ENCODE data around the gene TRIO.
"Not testable (repeated sequence)": the region's sequence is repeated elsewhere in the genome, so short reads cannot be mapped to it uniquely, and the experiment has no call there.

TRIO gene

DNA sequence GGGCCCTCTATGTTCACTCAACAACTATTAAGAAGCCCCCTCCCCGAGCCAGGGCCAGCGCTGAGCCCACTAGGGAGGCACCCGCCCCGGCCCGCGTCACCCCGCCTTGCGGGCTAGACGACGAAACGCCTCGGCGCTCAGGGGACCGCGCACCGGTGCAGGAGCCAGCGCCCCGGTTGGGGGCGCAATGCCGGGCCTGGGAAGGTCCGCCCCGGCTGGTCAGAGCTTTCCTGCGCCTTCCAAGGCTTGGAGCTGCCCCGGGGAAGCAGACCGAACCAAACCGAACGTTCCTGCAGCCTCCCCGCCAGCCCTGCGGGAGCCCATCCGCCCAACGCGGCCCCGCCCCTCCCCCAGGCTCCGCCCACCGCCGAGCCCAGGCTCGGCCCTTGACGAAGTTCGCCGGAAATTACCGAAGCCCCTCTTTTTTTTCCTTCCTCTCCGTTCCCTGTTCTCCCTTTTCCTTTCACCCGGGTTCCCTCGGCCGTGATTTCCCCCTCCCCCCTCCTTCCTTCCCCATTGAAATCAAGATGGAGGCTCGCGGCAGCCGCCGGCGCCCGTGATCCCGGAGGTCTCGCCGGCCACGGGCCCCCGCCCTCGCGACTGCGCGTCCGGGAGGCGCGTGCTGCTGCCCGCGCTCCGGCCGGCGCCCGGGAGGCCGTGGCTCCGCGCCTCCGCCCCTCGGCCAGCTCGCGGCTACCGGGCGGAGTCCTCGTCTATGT lies at the start of gene TRIO:
TSS of gene TRIO (plus strand) at position 516 of the 719 bp plus-strand sequence. CDS start 384 bp downstream, outside the sequence.
- peak; percentile 95 for DNase-seq (ENCODE audit: low spot score)

DNA sequence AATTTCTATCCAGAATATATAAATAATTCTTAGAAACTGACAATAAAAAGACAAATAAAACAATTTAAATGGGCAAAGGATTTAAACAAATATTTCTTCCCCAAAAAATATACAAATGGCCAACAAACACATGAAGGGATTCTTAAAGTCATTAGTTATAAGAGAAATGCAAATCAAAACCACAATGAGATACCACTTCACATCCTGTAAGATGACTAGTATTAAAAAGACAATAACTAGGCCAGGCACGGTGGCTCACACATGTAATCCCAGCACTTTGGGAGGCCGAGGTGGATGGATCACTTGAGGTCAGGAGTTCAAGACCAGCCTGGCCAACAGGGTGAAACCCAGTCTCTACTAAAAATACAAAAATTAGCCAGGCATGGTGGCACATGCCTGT lies 45.8 kb upstream of the TRIO start:
- DNase-seq (ENCODE audit: low spot score), result not testable (repeated sequence)

DNA sequence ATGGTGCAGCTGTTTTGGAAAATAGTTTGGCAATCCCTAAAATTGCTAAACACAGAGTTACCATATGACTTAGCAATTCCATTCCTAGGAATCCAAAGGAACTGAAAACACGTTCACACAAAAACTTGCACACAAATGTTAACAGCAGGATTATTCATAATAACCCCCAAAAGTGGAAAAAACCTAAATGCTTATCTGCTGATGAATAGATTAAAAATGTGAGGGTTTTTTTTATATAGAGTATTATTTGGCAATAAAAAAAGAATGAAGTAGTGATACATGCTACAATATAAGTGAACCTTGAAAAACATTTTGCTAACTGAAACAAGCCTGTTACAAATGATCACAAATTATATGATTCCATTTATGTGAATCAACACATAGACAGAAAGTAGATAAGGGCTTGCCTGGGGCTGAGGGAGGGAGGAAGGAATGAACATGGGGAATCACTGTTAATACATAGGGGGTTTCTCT lies 45.1 kb upstream of the TRIO start:
- no peak for DNase-seq (ENCODE audit: low spot score)

DNA sequence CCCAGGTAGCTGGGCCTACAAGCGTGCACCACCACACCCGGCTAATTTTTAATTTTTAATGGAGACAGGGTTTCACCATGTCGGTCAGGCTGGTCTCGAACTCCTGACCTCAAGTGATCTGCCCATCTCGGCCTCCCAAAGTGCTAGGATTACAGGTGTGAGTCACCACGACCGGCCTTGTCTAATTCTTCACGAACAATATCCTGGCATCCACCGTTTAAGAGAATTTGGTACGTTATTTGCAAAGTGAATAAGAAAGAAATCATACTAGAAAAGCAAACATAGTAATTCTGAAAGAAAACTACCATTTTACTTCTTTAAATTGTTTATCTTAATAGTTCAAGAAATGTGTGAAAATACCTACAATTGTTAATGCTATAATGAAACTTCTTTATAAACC lies 42.9 kb upstream of the TRIO start:
- no peak for DNase-seq (ENCODE audit: low spot score)

DNA sequence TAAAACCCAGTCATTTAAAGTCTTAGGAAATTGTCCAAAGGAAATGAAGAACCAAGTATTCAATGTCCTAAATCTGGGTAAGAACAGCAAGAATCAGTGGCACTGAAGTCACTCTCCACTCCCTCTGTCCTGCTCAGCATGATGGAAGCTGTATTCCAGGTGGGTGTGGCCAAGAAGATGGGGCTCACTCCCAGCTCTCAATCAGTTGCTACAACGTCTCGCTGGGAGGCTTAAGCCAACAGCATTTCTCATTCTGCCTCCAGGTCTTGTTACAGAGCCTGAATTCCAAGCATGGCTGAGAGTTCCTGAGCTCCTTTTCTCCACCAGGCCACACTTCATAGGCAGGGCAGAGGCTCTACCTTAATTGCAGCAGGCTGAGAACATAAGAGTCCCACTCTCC lies 41.2 kb upstream of the TRIO start:
- DNase-seq (ENCODE audit: low spot score), result peak; percentile 62

DNA sequence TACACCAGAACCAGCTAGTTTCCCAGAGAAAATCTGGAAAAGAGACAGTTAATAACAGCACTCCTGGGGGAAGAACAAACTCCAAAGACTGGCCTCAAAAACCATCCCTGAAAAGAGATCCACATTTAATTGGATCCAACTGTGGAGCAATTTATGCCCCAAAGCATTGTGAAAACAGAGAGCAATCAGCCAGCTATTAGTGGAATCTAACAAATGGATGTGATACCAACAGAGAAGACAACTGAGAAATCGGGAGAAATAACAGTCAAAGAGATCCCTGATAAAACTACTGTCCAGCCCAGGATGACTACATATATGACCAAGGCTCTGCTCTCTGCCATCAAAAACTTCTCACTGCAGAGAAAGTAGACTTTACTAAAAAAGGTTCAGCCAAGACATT lies 40.5 kb upstream of the TRIO start:
- no peak for DNase-seq (ENCODE audit: low spot score)

DNA sequence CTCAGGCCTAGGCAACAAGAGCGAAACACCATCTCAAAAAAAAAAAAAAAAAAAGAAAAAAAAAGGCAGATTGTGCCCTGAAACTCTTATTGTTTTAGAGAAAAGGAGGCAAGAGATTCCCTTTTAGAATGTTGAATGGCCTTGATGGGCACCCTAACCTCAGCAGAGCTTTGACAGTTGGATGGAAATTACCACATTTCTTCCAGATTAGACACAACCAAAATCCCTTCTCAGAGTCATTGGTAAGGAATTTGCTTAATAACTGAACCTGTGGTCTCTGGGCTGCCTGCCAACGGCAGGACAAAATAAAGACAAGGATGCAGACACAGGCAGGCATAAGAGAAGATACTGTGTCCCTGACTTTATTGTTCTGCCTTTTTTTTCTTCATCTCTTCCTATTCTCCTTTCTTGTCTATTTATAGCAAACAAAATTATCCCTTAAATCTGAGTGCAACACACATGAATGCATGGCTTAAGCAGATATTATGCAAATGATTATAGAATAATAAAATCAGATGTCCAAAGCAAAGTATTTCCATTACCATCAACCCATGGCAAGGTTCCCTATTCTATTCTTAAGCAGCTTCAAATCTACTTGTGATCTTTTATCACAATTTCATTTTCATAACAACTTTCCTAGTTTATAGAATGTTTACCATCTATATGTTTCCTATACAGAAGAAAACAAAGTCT lies 37.3 kb upstream of the TRIO start:
- no peak for DNase-seq (ENCODE audit: low spot score)

DNA sequence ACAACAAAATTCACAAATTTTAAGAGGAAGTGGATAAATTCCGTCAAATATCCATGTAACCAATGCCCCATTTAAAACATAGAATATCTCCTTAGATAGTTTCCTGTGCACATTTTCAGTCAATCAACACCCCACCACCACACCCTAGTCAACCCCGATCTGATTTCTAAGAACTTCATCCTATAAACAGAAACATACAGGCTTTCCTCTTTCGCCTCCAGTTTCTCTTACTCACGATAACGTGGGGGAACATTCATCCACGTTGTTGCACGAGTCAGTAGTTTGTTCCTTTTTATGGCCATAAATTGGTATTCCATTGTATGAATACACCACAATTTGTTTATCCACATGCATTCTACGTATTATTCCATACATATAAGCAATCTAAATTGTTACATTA lies 35.6 kb upstream of the TRIO start:
- DNase-seq (ENCODE audit: low spot score), result no peak

DNA sequence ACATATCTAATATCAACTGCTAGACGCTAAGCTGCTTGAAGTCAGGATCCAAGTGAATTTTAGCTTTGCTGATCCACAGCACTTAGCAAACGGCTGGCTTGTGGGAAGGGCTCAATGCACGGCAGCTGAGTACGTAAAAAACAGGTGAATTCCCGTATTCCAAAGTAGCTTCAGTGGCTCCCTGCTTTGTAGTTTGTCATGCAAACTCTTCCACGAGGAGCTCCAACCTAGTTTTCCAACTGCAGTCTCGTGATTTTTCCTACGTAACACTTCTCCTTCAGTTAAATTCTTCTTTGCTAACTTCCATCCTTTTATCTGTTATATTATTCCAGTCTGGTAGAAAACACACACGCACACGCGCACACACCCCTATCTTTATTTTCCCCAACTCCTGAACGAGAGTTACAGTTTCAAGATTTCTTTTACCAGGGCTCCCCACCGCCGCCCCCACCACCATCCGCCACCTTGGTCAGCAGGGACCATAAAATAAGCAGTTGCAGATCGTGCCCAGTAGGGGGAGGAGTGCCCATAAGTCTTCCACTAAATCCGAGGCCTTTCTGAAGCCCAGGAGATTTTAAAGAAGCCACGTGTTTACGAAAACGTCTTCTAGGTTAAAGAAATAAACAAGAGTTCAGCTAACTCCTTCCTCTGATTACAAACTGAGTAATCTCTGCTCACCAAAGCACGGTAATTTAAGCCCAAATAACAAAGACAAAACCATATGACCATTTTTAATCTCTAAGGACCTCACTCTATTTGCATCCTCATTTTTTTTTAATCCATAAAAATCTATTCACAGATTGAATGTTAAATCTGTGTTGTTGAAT lies 34.8 kb upstream of the TRIO start:
- DNase-seq (ENCODE audit: low spot score), result peak; percentile 61

DNA sequence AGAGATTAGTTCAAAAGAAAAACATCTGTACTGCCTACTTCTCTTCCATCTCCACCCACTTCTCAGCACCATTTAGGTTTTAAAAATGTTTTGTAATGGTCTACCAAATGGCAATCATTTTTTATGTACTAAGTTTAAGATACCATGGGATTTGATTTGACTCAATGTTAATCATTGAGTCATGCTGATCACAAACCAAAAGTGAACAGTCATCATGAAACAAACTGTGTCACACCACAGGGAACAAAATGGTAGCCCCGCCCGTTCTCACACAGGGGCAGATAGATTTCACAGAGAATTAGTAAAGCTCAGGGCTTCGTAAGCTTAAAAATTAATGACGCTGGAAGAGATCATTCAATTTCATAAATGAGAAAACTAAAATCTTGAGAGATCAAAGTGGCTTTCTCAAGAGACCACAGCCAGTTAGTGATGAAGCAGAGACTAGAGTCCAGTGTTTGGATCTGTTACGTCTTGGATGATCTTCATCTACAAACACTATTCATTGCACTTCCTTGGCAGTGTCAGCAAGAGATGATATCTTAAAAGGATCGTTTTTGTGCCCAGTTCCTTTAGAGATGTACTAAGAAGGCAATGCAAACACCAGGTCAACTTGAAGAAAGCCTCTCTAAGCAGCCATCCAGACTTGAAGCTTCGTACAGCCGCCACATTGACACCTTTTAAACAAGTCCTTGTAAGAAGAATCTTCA lies 33.9 kb upstream of the TRIO start:
- DNase-seq (ENCODE audit: low spot score), result no peak

DNA sequence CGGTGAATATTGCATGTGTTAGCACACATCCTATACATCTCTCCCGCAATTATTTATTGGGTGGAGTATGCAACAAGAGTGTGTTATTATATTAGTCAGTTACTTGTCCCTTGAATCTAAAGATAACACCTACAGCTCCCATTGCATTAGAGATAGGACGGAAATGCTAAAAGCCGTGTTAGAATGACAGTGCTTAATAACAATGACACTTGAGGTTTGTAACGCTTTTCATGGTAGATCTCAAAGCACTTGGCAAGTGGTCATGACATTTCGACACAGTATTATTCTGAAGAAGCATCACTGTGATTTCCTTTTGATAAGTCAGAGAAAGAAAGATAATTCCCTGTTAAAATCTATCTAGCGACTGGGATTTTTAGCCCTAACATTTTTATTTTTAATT lies 33.4 kb upstream of the TRIO start:
- DNase-seq (ENCODE audit: low spot score), result no peak

DNA sequence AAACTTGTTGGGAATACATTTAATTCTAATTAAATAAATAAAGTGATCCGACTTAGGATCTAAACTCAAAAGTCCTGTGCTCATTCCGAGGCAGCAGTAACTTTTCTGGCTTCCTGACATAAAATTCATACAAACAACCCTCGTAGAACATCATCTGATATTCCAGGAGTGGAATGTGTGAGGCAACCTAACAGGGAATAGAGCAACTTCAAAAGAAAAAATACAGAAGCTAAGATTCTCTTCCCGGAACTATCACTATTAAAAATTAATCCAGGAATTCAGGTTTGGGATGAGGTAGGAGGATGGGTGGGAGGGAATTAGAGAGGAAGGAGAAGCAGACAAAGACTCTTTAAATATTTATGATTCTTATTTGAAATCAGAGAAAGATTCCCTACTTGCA lies 32.9 kb upstream of the TRIO start:
- no peak for DNase-seq (ENCODE audit: low spot score)

DNA sequence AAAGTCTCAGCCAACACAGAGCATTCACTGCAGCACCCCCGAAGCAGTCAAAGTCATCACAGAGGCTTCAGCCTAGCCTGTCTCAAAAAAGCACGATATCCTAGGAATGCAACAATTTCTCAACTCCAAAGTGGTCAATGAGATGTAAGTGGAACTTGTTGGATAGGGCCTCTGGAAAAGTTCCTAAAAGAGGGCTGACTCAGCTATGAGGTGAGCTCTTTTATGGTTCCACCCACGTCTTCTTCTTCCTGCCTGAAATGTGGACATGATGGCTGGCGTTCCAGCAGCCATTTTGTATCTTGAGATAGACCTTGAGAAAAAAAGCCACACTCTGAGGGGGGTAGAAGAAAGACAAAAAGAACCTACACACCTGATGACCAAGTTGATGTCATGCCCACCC lies 32.5 kb upstream of the TRIO start:
- no peak for DNase-seq (ENCODE audit: low spot score)

DNA sequence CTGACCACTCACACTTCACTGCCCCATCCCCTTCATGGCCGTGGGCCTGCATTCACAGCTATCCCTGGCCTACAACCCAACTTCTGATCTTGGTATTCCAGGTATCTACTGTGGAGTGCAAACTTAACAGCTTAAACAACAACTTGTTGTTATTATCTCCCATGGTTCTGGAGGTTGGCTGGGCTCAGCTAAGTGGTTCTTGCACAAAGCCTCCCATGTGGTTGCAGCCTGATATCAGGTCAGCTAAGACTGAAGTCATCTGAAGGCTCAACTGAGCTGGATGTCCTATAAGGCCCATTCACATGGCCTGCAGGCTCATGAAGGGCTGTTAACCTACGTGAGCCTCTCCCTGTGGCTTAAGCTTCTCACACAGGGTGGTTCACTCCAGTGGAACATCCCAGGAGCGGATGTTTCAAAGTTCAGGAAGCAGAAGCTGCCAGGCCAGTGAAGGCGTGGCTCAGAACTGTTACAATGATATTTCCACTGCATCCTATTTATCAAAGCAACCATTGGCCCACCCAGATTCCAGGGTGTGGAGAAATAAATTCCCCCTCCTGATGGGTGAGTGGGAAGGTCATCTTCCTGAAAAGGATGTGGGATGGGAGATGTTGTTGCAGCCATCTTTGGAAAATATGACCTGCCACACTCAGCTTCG lies 30.0 kb upstream of the TRIO start:
- no peak for DNase-seq (ENCODE audit: low spot score)

DNA sequence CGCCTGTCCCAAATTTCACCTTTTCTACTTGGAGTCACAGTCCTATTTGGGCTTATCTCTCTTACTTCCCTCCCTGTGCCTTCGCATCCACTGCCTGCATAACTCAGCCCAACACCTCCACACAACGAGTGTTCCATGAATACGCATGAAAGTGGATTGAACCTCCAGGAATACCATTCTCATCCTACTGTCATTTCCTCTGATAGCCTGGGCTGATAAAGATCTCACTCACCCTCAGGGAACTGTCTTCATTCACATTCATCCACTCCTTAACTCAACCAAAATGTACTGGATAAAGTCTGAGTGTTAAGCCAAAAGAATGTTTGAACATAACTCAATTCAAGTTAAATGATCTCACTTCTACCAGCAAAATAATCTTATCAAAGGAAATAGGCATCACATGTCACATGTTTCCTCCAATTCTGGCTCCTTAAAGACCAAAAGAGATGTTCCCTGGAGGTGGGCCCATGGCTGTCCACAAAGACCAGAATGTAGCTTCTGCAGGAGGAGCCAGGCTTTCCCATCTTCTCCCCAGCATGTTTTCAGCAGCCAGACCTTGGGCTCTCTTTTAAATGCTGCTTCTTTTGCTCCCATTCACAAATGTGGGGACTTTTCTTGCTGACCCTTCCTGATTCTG lies 28.4 kb upstream of the TRIO start:
- DNase-seq (ENCODE audit: low spot score), result no peak

DNA sequence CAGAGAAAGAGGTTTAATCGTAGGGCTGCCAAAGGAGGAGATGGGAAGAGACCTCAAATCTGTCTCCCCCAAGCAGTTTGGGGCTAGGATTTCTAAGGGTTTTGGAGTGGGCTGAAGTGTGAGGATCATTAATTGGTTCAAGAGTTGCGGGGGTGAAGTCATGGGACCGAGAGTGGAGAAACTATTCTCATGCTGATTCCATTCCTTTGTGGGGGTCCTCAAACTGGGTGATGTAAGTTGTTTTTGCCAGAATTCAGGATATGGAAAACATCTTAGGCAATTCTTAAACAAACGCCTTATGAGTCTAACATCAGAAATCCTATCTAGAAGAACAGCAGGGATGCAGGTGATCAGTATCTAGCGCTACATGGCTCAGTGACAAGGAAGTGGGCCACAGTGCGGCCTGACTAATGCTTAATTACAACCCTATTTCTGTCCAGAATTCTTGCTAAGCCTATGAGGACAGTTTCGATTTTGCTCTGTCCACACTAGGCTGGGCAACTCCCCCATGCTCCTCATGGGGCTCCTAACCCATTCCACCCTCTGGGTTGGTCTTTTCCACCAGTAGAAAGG lies 27.7 kb upstream of the TRIO start:
- no peak for DNase-seq (ENCODE audit: low spot score)

DNA sequence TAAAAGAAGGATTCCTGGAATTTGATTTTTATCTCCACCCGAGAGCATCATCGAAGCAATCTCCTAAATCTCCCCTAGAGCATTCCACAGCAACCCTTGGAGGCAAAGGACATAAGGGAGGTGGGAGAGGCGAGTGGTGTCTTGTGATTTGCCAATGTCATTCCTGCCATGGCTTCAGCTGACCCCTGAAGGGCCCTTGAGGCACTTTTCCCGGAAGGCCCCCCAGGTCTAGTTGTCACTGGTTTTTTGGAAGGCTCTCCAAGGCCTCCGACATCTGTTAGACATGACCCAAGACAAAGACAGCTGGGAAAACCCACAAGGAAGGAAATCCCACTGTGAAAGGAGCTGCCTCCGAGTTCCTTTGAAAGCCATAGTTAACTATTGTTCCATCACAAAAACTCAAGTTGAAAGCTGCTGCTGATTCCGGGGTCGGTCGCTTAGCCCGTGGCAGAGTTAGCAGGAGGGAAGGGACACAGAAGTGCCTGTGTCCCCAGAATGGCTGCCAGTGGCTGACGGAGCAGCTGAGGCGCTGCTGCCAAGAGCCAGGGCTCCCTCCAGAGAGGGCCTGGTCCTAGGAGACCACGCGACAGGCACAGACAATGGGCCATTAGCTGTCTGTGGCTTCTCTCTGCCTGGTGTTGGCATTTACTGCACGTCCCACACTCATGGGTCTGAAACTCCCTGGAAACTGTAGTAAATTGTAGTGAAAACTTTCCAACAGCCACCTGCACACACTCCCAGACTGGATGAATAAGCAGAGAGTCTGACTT lies 24.4 kb upstream of the TRIO start:
- peak; percentile 60 for DNase-seq (ENCODE audit: low spot score)

DNA sequence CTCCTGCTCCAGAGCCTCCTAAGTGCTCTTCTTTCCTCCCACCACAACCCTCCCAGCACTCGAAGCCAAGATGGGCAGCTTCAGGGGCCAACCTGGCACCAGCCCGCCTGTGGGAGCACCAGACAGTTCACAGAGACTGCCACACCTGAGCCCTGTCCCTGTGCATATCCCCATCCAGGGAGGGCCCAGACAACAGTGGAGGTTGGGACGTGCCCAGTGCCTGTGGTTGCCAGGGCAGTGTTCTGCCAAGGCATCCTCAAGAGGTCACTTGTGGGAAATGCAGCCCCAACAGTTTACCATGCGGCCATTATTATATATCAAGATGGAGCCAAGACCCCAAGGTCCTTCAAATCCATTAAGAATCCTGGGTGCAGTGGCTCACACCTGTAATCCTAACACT lies 23.0 kb upstream of the TRIO start:
- DNase-seq (ENCODE audit: low spot score), result no peak

DNA sequence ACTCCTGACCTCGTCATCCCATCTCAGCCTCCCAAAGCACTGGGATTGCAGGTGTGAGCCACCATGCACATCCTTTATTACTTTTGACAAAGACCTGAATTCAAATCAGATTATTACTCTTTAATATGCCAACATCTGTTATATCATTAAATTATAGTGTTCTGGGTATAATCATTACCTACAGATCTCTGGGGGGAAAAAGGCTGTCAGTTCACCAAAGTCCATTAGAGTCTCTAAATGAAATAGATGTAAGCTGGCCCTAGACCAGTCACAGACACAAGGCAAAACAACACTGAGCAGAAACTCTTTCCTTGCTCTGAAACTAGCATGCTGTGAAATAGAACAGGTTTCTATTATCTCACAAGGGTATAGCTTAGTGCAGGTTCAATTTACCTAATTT lies 21.6 kb upstream of the TRIO start:
- DNase-seq (ENCODE audit: low spot score), result no peak

DNA sequence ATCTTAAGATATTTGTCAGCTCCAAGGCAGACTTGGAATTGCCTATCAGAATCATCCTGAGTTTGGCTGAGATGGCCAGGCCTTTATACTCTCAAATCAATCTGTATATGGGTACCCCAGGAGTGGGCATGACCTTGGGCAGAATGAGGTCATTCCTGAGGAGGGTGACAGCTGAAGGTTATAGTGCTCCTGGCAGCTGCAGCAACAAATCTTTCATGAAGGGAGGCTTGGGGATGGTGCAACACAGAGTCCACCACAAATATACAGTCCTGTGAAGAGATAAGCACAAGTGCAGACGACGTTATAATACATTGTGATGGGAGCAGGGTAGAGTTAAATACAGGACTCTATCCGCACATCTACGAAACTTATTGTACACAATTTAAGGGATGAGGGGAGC lies 21.1 kb upstream of the TRIO start:
- no peak for DNase-seq (ENCODE audit: low spot score)

Measured in ecto neural progenitor cell (in vitro differentiated cells).